Neutrophil (primary cell): Measurements from ENCODE around the gene ARFGAP2.

Experiments used
- H3K27ac ChIP-seq: fragments of 200-600 bp; sonication (generic); 2 replicates; pipeline ENCODE4 v1.5.1; 2016; ENCODE audit warnings: mild to moderate bottlenecking, moderate library complexity
- H3K27me3 ChIP-seq: fragments of 200-600 bp; sonication (generic); 2 replicates; pipeline ENCODE4 v1.6.0; 2016; ENCODE audit warnings: mild to moderate bottlenecking
- H3K36me3 ChIP-seq: fragments of 200-600 bp; sonication (generic); 2 replicates; pipeline ENCODE4 v1.5.1; 2017
- H3K4me1 ChIP-seq, 2 experiments: fragments of 200-600 bp in 1 of 2; sonication (generic) in 1 of 2; 1 replicate in 1 of 2; 2 replicates in 1 of 2; pipeline versions ENCODE4 v1.5.1 to v1.6.1; 2013 to 2016; ENCODE audit warnings: low read depth in 1 of 2, low read length in 1 of 2, mild to moderate bottlenecking in 1 of 2, moderate library complexity in 1 of 2; ENCODE audit not compliant: control insufficient read depth in 1 of 2, insufficient read depth in 1 of 2
- H3K4me3 ChIP-seq, 2 experiments: fragments of 200-600 bp in 1 of 2; sonication (generic) in 1 of 2; 1 replicate in 1 of 2; 2 replicates in 1 of 2; pipeline ENCODE4 v1.5.1; 2013 to 2016; ENCODE audit warnings: low read depth in 1 of 2, low read length in 1 of 2, mild to moderate bottlenecking in 1 of 2, moderate library complexity in 1 of 2
- H3K9me3 ChIP-seq: fragments of 200-600 bp; sonication (generic); 2 replicates; pipeline ENCODE4 v1.5.1; 2016
- TF ChIP-seq, protein P1 (sequence below): fragments of 200-600 bp; sonication (generic); IDR thresholded peaks from 2 replicates; pipeline ENCODE4 v1.5.1; 2016; ENCODE audit warnings: antibody characterized with exemption

Gene ARFGAP2

DNA sequence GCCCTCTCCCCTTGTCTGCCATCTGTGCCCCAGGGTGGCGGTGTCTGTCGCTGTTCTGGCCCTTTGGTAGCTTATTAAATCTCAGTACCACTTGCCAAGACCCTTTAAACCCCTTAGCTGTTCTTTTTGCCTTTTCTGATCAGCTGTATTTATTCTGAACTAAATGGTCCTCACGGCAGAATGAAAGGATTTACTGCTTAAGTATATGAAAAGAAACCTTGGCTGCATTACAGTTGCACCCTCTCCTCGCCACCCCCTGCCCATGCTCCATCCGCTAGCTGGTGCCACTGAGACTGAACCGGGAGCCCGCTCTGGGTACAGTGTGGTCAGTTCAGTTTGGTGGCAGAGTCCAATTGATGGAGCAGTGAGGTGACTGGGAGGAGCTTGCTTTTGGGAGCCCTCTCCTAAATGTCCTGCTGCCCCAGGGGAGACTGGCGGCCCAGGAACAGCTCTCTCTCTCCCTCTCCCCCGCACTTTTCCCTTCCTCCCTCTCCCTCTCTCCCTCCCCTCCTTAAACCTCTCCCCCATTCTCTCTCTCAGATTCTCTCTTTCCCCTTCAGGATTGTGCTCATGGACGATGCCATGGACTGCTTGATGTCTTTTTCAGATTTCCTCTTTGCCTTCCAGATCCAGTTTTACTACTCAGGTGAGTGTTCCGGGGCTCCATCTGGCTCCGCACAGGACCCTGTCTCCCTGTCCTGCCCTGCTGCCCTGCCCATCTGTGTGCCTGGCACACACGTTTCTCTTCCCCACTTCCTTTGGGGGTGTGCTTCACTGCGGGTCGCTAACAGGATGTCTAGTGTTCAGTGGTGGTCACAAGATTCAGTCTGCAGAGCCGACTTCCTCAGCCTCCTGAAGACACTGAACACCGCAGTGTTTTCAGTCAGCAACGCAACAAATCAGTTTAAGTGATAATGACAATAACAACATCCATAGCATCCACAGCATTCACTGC lies 21.8 kb downstream of the ARFGAP2 start:
- H3K4me3 ChIP-seq, result no peak overlapping the region

GRCh38 chr11:47152953-47153950 lies 23.4 kb downstream of the ARFGAP2 start:
- TF ChIP-seq, protein P1, sequence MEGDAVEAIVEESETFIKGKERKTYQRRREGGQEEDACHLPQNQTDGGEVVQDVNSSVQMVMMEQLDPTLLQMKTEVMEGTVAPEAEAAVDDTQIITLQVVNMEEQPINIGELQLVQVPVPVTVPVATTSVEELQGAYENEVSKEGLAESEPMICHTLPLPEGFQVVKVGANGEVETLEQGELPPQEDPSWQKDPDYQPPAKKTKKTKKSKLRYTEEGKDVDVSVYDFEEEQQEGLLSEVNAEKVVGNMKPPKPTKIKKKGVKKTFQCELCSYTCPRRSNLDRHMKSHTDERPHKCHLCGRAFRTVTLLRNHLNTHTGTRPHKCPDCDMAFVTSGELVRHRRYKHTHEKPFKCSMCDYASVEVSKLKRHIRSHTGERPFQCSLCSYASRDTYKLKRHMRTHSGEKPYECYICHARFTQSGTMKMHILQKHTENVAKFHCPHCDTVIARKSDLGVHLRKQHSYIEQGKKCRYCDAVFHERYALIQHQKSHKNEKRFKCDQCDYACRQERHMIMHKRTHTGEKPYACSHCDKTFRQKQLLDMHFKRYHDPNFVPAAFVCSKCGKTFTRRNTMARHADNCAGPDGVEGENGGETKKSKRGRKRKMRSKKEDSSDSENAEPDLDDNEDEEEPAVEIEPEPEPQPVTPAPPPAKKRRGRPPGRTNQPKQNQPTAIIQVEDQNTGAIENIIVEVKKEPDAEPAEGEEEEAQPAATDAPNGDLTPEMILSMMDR, result peak; percentile 25
- Histone ChIP-seq H3K27ac (no peak overlapping the region), H3K4me1 (no peaks in the 10 kb centered on the region), H3K27me3 (peaks cover 17% of the 10 kb centered on the region), H3K36me3 (peaks cover 5% of the 10 kb centered on the region), H3K4me3 (no peak overlapping the region), H3K9me3 (no peaks in the 10 kb centered on the region)

More for the DNA sequence above, 21.8 kb downstream of the ARFGAP2 start:
- no peak overlapping the region for H3K27ac ChIP-seq
- TF ChIP-seq, protein P1, result no peak
- H3K9me3 ChIP-seq, result no peaks in the 10 kb centered on the region
- peaks cover 17% of the 10 kb centered on the region for H3K27me3 ChIP-seq
- peaks cover 5% of the 10 kb centered on the region for H3K36me3 ChIP-seq
- H3K4me1 ChIP-seq, result no peaks in the 10 kb centered on the region

- Histone ChIP-seq H3K4me3 (no peak overlapping the region), H3K27ac (no peak overlapping the region), H3K27me3 (peaks cover 17% of the 10 kb centered on the region), H3K4me1 (no peaks in the 10 kb centered on the region), H3K9me3 (no peaks in the 10 kb centered on the region), H3K36me3 (peaks cover 5% of the 10 kb centered on the region)
- TF ChIP-seq, protein P1, result no peak
Observed at GRCh38 chr11:47152126-47152952, 24.3 kb downstream of the ARFGAP2 start.

DNA sequence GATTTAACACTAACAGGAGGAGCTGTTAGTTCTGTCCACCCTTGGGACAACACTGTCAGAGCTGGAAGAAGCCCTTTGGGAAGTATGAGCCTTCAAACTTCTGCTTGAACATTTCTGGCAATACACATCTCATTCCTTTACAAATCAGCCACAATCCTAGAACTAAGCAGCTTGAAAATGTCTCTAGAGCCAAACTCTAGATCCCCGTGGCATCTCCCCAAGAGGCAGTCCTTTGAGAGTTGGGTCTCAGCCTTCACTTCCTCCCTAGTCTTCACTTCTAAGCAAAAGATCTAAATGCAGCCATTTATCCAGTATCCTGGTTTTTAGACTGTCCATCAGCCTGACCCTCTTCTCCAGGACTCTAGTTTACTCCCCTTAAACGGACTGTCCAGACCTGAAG lies 26.9 kb downstream of the ARFGAP2 start:
- H3K4me3 ChIP-seq, result no peak overlapping the region
- TF ChIP-seq, protein P1, result no peak
- no peaks in the 10 kb centered on the region for H3K4me1 ChIP-seq
- H3K27ac ChIP-seq, result no peak overlapping the region
- H3K36me3 ChIP-seq, result no peaks in the 10 kb centered on the region
- H3K9me3 ChIP-seq, result no peaks in the 10 kb centered on the region
- peaks cover 5% of the 10 kb centered on the region for H3K27me3 ChIP-seq
